ENCODE results near the gene MTFR1L. TPM values are rescaled to one million over a fixed set of nuclear protein-coding genes. Genes with fewer than 3 reads are reported as not detected.

Gene MTFR1L
- total RNA-seq, 1 donor from 2014 or later, result 48.1 TPM

GRCh38 chr1:25871086-25871703 lies 51.4 kb downstream of the MTFR1L start:
- Mint-ChIP-seq H3K36me3 (ENCODE audit: low read depth, unreplicated experiment) (peaks cover 8% of the 10 kb centered on the region), H3K4me1 (ENCODE audit: unreplicated experiment) (peaks cover 14% of the 10 kb centered on the region), H3K27me3 (ENCODE audit: unreplicated experiment) (peaks cover 3% of the 10 kb centered on the region), H3K9me3 (ENCODE audit: unreplicated experiment) (no peaks in the 10 kb centered on the region), H3K4me3 (ENCODE audit: unreplicated experiment) (no peak overlapping the region), H3K27ac (ENCODE audit: unreplicated experiment) (no peak overlapping the region)
- DNase-seq (ENCODE audit: low spot score), result no peak
- TF ChIP-seq CTCF (IDR thresholded peaks at IDR 0.05; ENCODE audit: unreplicated experiment), result no peak

- peaks cover 20% of the 10 kb centered on the region for H3K4me1 Mint-ChIP-seq (ENCODE audit: unreplicated experiment)
- H3K27ac Mint-ChIP-seq (ENCODE audit: unreplicated experiment), result no peak overlapping the region
- H3K4me3 Mint-ChIP-seq (ENCODE audit: unreplicated experiment), result no peak overlapping the region
- peaks cover 8% of the 10 kb centered on the region for H3K27me3 Mint-ChIP-seq (ENCODE audit: unreplicated experiment)
- TF ChIP-seq CTCF (IDR thresholded peaks at IDR 0.05; ENCODE audit: unreplicated experiment), result no peak
- no peak for DNase-seq (ENCODE audit: low spot score)
- H3K36me3 Mint-ChIP-seq (ENCODE audit: low read depth, unreplicated experiment), result peaks cover 8% of the 10 kb centered on the region
- no peaks in the 10 kb centered on the region for H3K9me3 Mint-ChIP-seq (ENCODE audit: unreplicated experiment)
Measured at GRCh38 chr1:25871704-25872494, 52.1 kb downstream of the MTFR1L start.

- DNase-seq (ENCODE audit: low spot score), result no peak
- Mint-ChIP-seq H3K9me3 (ENCODE audit: unreplicated experiment) (no peaks in the 10 kb centered on the region), H3K4me1 (ENCODE audit: unreplicated experiment) (peaks cover 17% of the 10 kb centered on the region), H3K27ac (ENCODE audit: unreplicated experiment) (no peak overlapping the region), H3K36me3 (ENCODE audit: low read depth, unreplicated experiment) (peaks cover 3% of the 10 kb centered on the region), H3K4me3 (ENCODE audit: unreplicated experiment) (no peak overlapping the region), H3K27me3 (ENCODE audit: unreplicated experiment) (peaks cover 8% of the 10 kb centered on the region)
- TF ChIP-seq CTCF (IDR thresholded peaks at IDR 0.05; ENCODE audit: unreplicated experiment), result no peak
Measured at GRCh38 chr1:25872713-25873112, 53.0 kb downstream of the MTFR1L start.

- Mint-ChIP-seq H3K4me3 (ENCODE audit: unreplicated experiment) (no peak overlapping the region), H3K27ac (ENCODE audit: unreplicated experiment) (no peak overlapping the region), H3K36me3 (ENCODE audit: low read depth, unreplicated experiment) (peaks cover 3% of the 10 kb centered on the region), H3K9me3 (ENCODE audit: unreplicated experiment) (no peaks in the 10 kb centered on the region), H3K27me3 (ENCODE audit: unreplicated experiment) (peaks cover 8% of the 10 kb centered on the region), H3K4me1 (ENCODE audit: unreplicated experiment) (peaks cover 17% of the 10 kb centered on the region)
- DNase-seq (ENCODE audit: low spot score), result no peak
- TF ChIP-seq CTCF (IDR thresholded peaks at IDR 0.05; ENCODE audit: unreplicated experiment), result no peak
Measured at GRCh38 chr1:25873120-25873519, 53.4 kb downstream of the MTFR1L start.

GRCh38 chr1:25874209-25874608 lies 54.5 kb downstream of the MTFR1L start:
- H3K9me3 Mint-ChIP-seq (ENCODE audit: unreplicated experiment), result no peaks in the 10 kb centered on the region
- H3K27me3 Mint-ChIP-seq (ENCODE audit: unreplicated experiment), result peaks cover 8% of the 10 kb centered on the region
- peaks cover 17% of the 10 kb centered on the region for H3K4me1 Mint-ChIP-seq (ENCODE audit: unreplicated experiment)
- no peak for TF ChIP-seq CTCF (IDR thresholded peaks at IDR 0.05; ENCODE audit: unreplicated experiment)
- DNase-seq (ENCODE audit: low spot score), result no peak
- H3K36me3 Mint-ChIP-seq (ENCODE audit: low read depth, unreplicated experiment), result peaks cover 3% of the 10 kb centered on the region
- no peak overlapping the region for H3K4me3 Mint-ChIP-seq (ENCODE audit: unreplicated experiment)
- H3K27ac Mint-ChIP-seq (ENCODE audit: unreplicated experiment), result no peak overlapping the region

Data from endothelial cell (in vitro differentiated cells).